Upper lobe of left lung (tissue), 6 donors: ENCODE measurements around the gene FAM110A. TPM values are rescaled to one million over a fixed set of nuclear protein-coding genes. Genes with fewer than 3 reads are reported as not detected.

ENCODE experiments used
- ATAC-seq, 2 donors: fragments of 200-7000 bp; cut with Tn5 transposase; one replicate each; pipeline ENCODE4 v1.9.1; 2022; ENCODE audit warnings: mild to moderate bottlenecking in 2 of 2, moderate library complexity in 2 of 2; ENCODE audit not compliant: low FRiP score in 2 of 2
- DNase-seq, 2 donors: peaks; one replicate each; pipeline ENCODE4 v3.0.0-alpha.2; 2019 to 2020
- H3K27ac ChIP-seq, 4 donors: fragments of 200-600 bp; sonication (generic); one replicate each; pipeline ENCODE4 v1.5.1; 2016 to 2019
- H3K27me3 ChIP-seq, 4 donors: fragments of 200-600 bp; sonication (generic); one replicate each; pipeline ENCODE4 v1.5.1; 2017 to 2019
- H3K36me3 ChIP-seq, 4 donors: fragments of 200-600 bp; sonication (generic); one replicate each; pipeline ENCODE4 v1.5.1; 2016 to 2019
- H3K4me1 ChIP-seq, 4 donors: fragments of 200-600 bp; sonication (generic); one replicate each; pipeline ENCODE4 v1.5.1; 2018 to 2019
- H3K4me3 ChIP-seq, 4 donors: fragments of 200-600 bp; sonication (generic); one replicate each; pipeline ENCODE4 v1.5.1; 2017 to 2019; ENCODE audit warnings: mild to moderate bottlenecking in 2 of 4, moderate library complexity in 1 of 4
- H3K9me3 ChIP-seq, 4 donors: fragments of 200-600 bp; sonication (generic); one replicate each; pipeline ENCODE4 v1.5.1; 2018 to 2019
- EP300 ChIP-seq, 4 donors: sonication (generic); formaldehyde crosslinking; IDR thresholded peaks; one replicate each; pipeline ENCODE4 v1.5.1; 2017; ENCODE audit warnings: antibody characterized with exemption in 4 of 4, control low read depth in 2 of 4
- POLR2A ChIP-seq, 4 donors: fragments of 450-650 bp; IDR thresholded peaks; one replicate each; pipeline ENCODE4 v1.5.1; 2016 to 2017; ENCODE audit warnings: antibody characterized with exemption in 4 of 4, mild to moderate bottlenecking in 2 of 4
- POLR2AphosphoS5 ChIP-seq, 2 donors: sonication (generic); formaldehyde crosslinking; IDR thresholded peaks; one replicate each; pipeline ENCODE4 v1.5.1; 2017; ENCODE audit warnings: antibody characterized with exemption in 2 of 2
- WGBS, 2 donors: methylation state at CpG; one replicate each; pipeline ENCODE4 v1.1.5; 2017 to 2018; 5-methylcytosine and 5-hydroxymethylcytosine counted together
- total RNA-seq, 6 donors: library from RNA; depleted of rRNA in 4 of 6; stranded (reverse); fragments of >200 nt in 4 of 6; gene quantifications; one replicate each; pipeline versions ENCODE4 v1.1.0 to v1.2.1, GENCODE V29; 2016 to 2021
- TF ChIP-seq, protein P1 (sequence below), 6 experiments: fragments of 450-650 bp in 4 of 6; fragments of 200-600 bp in 2 of 6; sonication (generic) in 2 of 6; IDR thresholded peaks; one replicate each; pipeline ENCODE4 v1.5.1; 2016 to 2019; ENCODE audit warnings: antibody characterized with exemption in 6 of 6
- donor health status: DM: no; HTN: no; CAD: no; lungs with moderate emphysema.
- donor health status: DM: no; HTN: yes; CAD: no; lungs with severe emphysema.

Gene FAM110A
- total RNA-seq, 6 donors from 2014 or later = 13.2 to 27.9 (median 19.9) TPM

DNA sequence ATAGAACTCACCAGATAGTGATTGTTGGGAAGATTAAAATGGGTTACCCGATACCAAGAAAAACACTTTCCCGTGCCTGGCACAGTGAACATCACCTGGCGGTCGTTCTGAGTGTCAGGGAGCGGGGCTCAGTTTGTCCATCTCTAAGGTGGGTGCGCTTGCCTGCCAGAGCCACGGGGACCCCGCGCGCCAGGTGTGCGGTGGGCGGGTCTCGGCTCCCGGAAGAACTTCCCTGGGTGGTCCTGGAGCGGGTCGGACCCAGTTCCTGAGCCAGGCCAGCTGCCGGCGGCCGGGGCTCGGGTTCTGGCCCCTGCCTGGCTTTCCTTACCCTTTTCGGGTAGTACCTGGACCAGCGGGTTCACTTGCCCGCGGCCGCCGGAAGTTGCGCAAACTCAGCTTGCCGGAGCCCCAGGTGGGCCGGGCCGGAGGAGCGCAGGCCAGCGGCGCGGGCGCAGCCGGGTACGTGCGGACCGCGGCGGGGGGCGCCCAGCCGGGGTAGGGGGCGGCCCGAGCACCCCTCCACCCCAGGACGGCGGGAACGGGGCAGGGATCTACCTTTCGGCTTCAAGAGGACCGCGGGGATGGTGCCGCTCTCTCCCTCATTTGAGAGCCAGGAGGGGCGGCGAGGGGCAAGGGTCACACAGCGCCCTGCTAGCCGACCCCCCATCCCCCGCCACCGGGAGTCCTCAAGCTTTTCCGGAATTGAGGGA, 7.5 kb downstream of the FAM110A start:
- Histone ChIP-seq H3K27me3 (no peaks in the 10 kb centered on the region), H3K4me3 (peak overlapping the region in 3 of 4 donors; percentile 52 to 60 (median 55)), H3K4me1 (peaks cover 36 to 70% (median 51%) of the 10 kb centered on the region in 4 donors), H3K27ac (peak overlapping the region; percentile 27 to 83 (median 66)), H3K9me3 (no peaks in the 10 kb centered on the region), H3K36me3 (peaks cover 0 to 6% (median 3%) of the 10 kb centered on the region in 4 donors)
- DNase-seq (peak; percentile 87 to 92), ATAC-seq (no peak)
- WGBS, 2 donors = 47 to 59% methylated on average over 10 to 23 of the region's 59 CpGs
- TF ChIP-seq EP300 (IDR thresholded peaks at IDR 0.05) = no peak
- TF ChIP-seq POLR2A (IDR thresholded peaks at IDR 0.05) = peak in 1 of 4 donors; percentile 57

DNA sequence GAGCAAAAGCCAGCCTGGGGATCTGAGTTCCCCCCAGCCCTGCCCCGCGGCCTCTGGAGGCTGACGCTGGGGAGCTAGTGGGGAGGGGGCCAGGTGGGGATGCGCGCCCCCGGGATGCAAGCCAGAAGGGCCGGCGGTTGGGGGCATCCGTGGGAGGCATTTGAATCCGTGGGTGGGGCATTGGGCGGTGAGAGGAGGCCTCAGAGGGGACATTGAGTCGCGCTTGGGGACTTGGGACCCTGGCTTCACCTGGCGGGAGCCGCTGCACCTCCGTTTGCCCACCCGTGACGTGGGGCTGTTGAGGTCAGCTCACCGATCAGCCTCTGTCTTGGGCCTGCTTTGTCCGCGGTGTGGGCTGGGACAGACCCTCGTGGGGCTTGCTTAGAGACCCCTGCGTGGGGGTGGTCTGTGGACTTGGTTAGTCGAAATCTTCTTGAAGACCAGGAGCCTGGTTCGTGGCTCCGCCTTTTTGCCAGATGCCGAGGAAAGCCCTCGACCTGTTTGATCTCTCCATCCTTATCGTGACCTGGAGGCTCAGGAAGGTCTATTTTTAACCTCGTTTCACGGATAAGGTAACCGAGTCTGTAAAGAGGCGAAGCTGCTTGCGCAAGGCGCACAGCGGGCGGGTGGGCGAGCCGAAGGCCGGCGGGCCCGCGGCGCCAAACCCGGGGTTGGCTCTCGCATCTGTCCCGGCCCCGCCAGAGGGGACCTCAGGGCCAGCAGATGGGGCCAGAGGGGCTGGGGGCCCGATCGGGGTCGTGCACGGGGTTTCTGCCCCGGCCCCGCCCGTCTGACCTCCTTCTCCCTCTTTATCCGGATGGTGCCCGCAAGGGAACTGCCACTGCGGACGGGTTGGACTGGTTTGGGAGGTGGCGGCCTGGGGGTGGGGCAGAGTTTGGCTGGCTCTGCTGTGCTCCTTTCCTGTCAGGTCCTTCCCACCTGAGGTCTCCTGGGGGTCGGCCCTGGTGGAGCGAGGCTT, 8.3 kb downstream of the FAM110A start:
- no peaks in the 10 kb centered on the region for H3K9me3 ChIP-seq
- peak overlapping the region; percentile 27 to 83 (median 66) for H3K27ac ChIP-seq
- H3K4me3 ChIP-seq = peak overlapping the region in 3 of 4 donors; percentile 52 to 60 (median 55)
- H3K27me3 ChIP-seq = no peaks in the 10 kb centered on the region
- peaks cover 42 to 71% (median 55%) of the 10 kb centered on the region in 4 donors for H3K4me1 ChIP-seq
- H3K36me3 ChIP-seq = peaks cover 0 to 6% (median 3%) of the 10 kb centered on the region in 4 donors
- WGBS, 2 donors = 26 to 66% methylated on average over 17 to 45 of the region's 62 CpGs
- ATAC-seq (no peak), DNase-seq (peak; percentile 80 to 86)
- TF ChIP-seq, protein P1, sequence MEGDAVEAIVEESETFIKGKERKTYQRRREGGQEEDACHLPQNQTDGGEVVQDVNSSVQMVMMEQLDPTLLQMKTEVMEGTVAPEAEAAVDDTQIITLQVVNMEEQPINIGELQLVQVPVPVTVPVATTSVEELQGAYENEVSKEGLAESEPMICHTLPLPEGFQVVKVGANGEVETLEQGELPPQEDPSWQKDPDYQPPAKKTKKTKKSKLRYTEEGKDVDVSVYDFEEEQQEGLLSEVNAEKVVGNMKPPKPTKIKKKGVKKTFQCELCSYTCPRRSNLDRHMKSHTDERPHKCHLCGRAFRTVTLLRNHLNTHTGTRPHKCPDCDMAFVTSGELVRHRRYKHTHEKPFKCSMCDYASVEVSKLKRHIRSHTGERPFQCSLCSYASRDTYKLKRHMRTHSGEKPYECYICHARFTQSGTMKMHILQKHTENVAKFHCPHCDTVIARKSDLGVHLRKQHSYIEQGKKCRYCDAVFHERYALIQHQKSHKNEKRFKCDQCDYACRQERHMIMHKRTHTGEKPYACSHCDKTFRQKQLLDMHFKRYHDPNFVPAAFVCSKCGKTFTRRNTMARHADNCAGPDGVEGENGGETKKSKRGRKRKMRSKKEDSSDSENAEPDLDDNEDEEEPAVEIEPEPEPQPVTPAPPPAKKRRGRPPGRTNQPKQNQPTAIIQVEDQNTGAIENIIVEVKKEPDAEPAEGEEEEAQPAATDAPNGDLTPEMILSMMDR (IDR thresholded peaks at IDR 0.05) = no peak
- peak in 1 of 4 donors; percentile 45 for TF ChIP-seq POLR2A (IDR thresholded peaks at IDR 0.05)
- TF ChIP-seq POLR2AphosphoS5 (IDR thresholded peaks at IDR 0.05) = no peak
- TF ChIP-seq EP300 (IDR thresholded peaks at IDR 0.05) = peak in 1 of 4 donors; percentile 9

DNA sequence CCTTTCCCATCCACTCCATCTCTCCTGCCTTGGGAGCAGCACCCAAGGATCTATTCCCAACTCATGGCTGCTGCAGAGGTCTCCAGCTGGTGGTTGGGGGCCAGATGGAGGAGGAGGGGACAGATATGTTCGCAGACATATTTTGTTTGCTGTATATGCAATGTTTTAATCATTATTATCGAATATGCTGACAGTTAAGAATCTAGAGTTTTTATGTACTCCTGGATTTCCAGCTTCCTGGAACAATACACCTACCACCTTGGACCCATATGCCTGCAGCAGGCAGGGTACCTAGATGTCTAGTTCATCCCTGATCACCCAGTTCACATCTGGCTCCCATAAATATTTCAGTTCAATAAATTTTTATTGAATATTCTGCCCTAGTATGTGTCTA, 9.0 kb downstream of the FAM110A start:
- 54 to 60% methylated on average over 2 of the region's 2 CpGs for WGBS, 2 donors
- Histone ChIP-seq H3K4me1 (peaks cover 42 to 71% (median 56%) of the 10 kb centered on the region in 4 donors), H3K27me3 (no peaks in the 10 kb centered on the region), H3K4me3 (peak overlapping the region in 3 of 4 donors; percentile 52 to 60 (median 55)), H3K9me3 (no peaks in the 10 kb centered on the region), H3K36me3 (peaks cover 0 to 6% (median 3%) of the 10 kb centered on the region in 4 donors), H3K27ac (peak overlapping the region in 2 of 4 donors; percentile 81 to 83)
- TF ChIP-seq POLR2A (IDR thresholded peaks at IDR 0.05) = no peak
- TF ChIP-seq, protein P1 (IDR thresholded peaks at IDR 0.05) = no peak
- no peak for TF ChIP-seq POLR2AphosphoS5 (IDR thresholded peaks at IDR 0.05)
- no peak for TF ChIP-seq EP300 (IDR thresholded peaks at IDR 0.05)
- ATAC-seq = no peak
- no peak for DNase-seq

DNA sequence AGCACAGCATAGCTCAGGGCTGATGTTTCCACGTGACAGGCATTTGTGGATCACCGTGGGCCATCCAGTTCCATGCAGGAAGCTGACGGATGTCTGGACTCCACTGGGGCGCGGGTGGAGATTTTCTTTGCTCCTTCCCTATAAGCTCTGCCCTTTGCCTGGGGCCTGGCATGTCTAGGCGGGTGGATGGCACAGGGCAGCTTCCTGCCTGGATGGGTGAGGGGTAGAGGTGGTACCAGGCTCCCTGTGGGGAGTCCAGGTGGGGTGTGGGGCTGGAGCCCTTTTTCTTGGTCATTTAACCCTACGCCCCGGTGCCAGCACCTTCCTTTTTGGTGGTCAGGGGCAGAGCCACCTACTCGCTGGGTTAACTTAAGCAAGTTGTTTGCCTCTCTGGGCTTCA, 10.4 kb downstream of the FAM110A start:
- Histone ChIP-seq H3K9me3 (no peaks in the 10 kb centered on the region), H3K36me3 (peaks cover 0 to 9% (median 3%) of the 10 kb centered on the region in 4 donors), H3K27ac (peak overlapping the region in 2 of 4 donors; percentile 9 to 74), H3K4me1 (peaks cover 33 to 68% (median 54%) of the 10 kb centered on the region in 4 donors), H3K27me3 (no peaks in the 10 kb centered on the region), H3K4me3 (no peak overlapping the region)
- DNase-seq = no peak
- no peak for TF ChIP-seq POLR2AphosphoS5 (IDR thresholded peaks at IDR 0.05)
- no peak for TF ChIP-seq POLR2A (IDR thresholded peaks at IDR 0.05)
- TF ChIP-seq, protein P1 (IDR thresholded peaks at IDR 0.05) = no peak
- TF ChIP-seq EP300 (IDR thresholded peaks at IDR 0.05) = no peak
- ATAC-seq = no peak
- WGBS, 2 donors = 69 to 87% methylated on average over 3 to 9 of the region's 9 CpGs
